GM12864 (cell line): Measurements from ENCODE around the gene COMMD7.

Experiments
- DNase-seq: peaks from one replicate; pipeline ENCODE4 v3.0.0-alpha.2; 2011; ENCODE audit warnings: low read depth
- H3K4me3 ChIP-seq: 2 replicates; pipeline ENCODE4 v1.5.1; 2011; ENCODE audit warnings: mild to moderate bottlenecking, low read depth, low read length, control low read depth
- CTCF ChIP-seq: IDR thresholded peaks from 2 replicates; pipeline ENCODE4 v1.5.1; 2011; ENCODE audit warnings: low read depth, mild to moderate bottlenecking, moderate library complexity, low read length, control low read depth, inconsistent platforms; ENCODE audit errors: missing control alignments

Gene COMMD7

GRCh38 chr20:32753731-32754130 is 10.5 kb upstream of the COMMD7 start:
- DNase-seq: no peak
- H3K4me3 ChIP-seq: no peak overlapping the region
- no peak for TF ChIP-seq CTCF

GRCh38 chr20:32752458-32753250 is 9.4 kb upstream of the COMMD7 start:
- DNase-seq: no peak
- no peak for TF ChIP-seq CTCF
- H3K4me3 ChIP-seq: no peak overlapping the region

GRCh38 chr20:32751702-32752457 is 8.6 kb upstream of the COMMD7 start:
- TF ChIP-seq CTCF: no peak
- no peak overlapping the region for H3K4me3 ChIP-seq
- DNase-seq: no peak

GRCh38 chr20:32751293-32751692 is 8.0 kb upstream of the COMMD7 start:
- TF ChIP-seq CTCF: no peak
- no peak for DNase-seq
- no peak overlapping the region for H3K4me3 ChIP-seq

- TF ChIP-seq CTCF: no peak
- no peak overlapping the region for H3K4me3 ChIP-seq
- DNase-seq: no peak
These were observed 6.8 kb upstream of the COMMD7 start for GRCh38 chr20:32749914-32750637.

GRCh38 chr20:32742322-32743236 is 688 bp downstream of the COMMD7 start:
- TF ChIP-seq CTCF: no peak
- DNase-seq: no peak
- peak overlapping the region; percentile 85 for H3K4me3 ChIP-seq
